H1 (cell line): ENCODE results near the gene VSTM2B. TPM values are rescaled to one million over a fixed set of nuclear protein-coding genes. Genes with fewer than 3 reads are reported as not detected.

ENCODE experiments used
- CBX5 ChIP-seq: fragments of 300-800, 300-1000 bp; sonication (generic); IDR thresholded peaks from 2 replicates; pipeline ENCODE4 v1.7.1; 2016; ENCODE audit warnings: antibody characterized with exemption, low read length, low read depth
- CHD1 ChIP-seq: IDR thresholded peaks from 2 replicates; pipeline ENCODE4 v1.6.1; 2012; ENCODE audit warnings: low read depth, low read length, improper control_type of control experiment
- CHD7 ChIP-seq: fragments of 300-600 bp; sonication (generic); IDR thresholded peaks from 2 replicates; pipeline ENCODE4 v1.7.1; 2012; ENCODE audit warnings: low read length, moderate library complexity, mild to moderate bottlenecking, inconsistent platforms; ENCODE audit not compliant: insufficient replicate concordance
- FOSL1 ChIP-seq: IDR thresholded peaks from 2 replicates; pipeline ENCODE4 v1.6.1; 2011; ENCODE audit warnings: mild to moderate bottlenecking, low read depth, low read length, moderate library complexity; ENCODE audit not compliant: insufficient read depth
- POLR2AphosphoS5 ChIP-seq: IDR thresholded peaks from 2 replicates; pipeline ENCODE4 v1.6.1; 2011; ENCODE audit warnings: low read depth, low read length
- SP2 ChIP-seq: IDR thresholded peaks from 2 replicates; pipeline ENCODE4 v1.6.1; 2012; ENCODE audit warnings: mild to moderate bottlenecking, low read length, inconsistent platforms
- SRF ChIP-seq: IDR thresholded peaks from 2 replicates; pipeline ENCODE4 v1.6.1; 2011; ENCODE audit warnings: mild to moderate bottlenecking, low read depth, low read length, moderate library complexity
- TCF12 ChIP-seq: IDR thresholded peaks from 2 replicates; pipeline ENCODE4 v1.6.1; 2011; ENCODE audit warnings: low read depth, mild to moderate bottlenecking, low read length
- polyA plus RNA-seq, 7 experiments: library from polyadenylated mRNA; depleted of rRNA in 3 of 7; stranded (reverse) in 5 of 7; unstranded in 2 of 7; fragments of >200 nt in 5 of 7; fragments of 200-250 nt in 2 of 7; gene quantifications; 1 replicate in 5 of 7; 2 replicates in 1 of 7; 4 replicates in 1 of 7; pipeline versions ENCODE4 v1.2.1 to v1.2.3, GENCODE V29; 2011 to 2013; ENCODE audit warnings: missing spikeins in 2 of 7, mixed read lengths in 2 of 7
- total RNA-seq: library from RNA; stranded (reverse); fragmentation: NEBNext Ultra II Directional; extraction: Animal tissue kit (Norgen Biotek cat#: 25700); gene quantifications from 2 replicates; pipeline ENCODE4 v1.2.1, GENCODE V29; 2021

Gene VSTM2B
- total and polyA plus RNA-seq, 2 of the 8 experiments (the other 6 are each of a cell fraction or from before 2014, with no cell fraction given), result 0.82 to 1.5 TPM

GRCh38 chr19:29568036-29569025, 42.5 kb downstream of the VSTM2B start (continued):
- TF ChIP-seq POLR2AphosphoS5, result no peak
- no peak for TF ChIP-seq FOSL1
- TF ChIP-seq CBX5, result no peak
- no peak for TF ChIP-seq SP2
- no peak for TF ChIP-seq CHD1
- TF ChIP-seq SRF, result no peak
- TF ChIP-seq CHD7, result no peak
- no peak for TF ChIP-seq TCF12
